HCT116 (cell line): ENCODE data around the gene EMP2. TPM values are rescaled to one million over a fixed set of nuclear protein-coding genes. Genes with fewer than 3 reads are reported as not detected.

ENCODE experiments used
- ATAC-seq: fragments of 200-7000 bp; cut with Tn5 transposase; 2 replicates; pipeline ENCODE4 v1.9.1; 2020; ENCODE audit warnings: mild to moderate bottlenecking, moderate library complexity
- BruUV-seq: library from RNA; stranded (reverse); fragments of 400-500 nt; replicated peaks from 2 replicates; lab custom pipeline; 2021; lab: Mats Ljungman, UMichigan
- CTCF ChIA-PET: fragments of 300-600 bp; sonication (Branson Sonifier 250); formaldehyde crosslinking; loops from one replicate; lab custom pipeline; 2021; ENCODE audit warnings: antibody characterized with exemption; lab: Charles Lee
- POLR2A ChIA-PET: fragments of 300-600, 350-600 bp; sonication (Branson Sonifier 250); formaldehyde crosslinking; loops from one replicate; lab custom pipeline; 2021; ENCODE audit warnings: antibody characterized with exemption; lab: Charles Lee
- RAD21 ChIA-PET, 2 experiments: fragments of 300-600 bp; sonication (Branson Sonifier 250); formaldehyde crosslinking; loops; one replicate each; lab custom pipeline; 2023; ENCODE audit warnings: low total read pairs in 2 of 2; ENCODE audit not compliant: uncharacterized antibody in 2 of 2, unreplicated experiment in 2 of 2, low non-redundant PET in 1 of 2; lab: Charles Lee
- DNase-seq: peaks from one replicate; pipeline ENCODE4 v3.0.0-alpha.2; 2010; ENCODE audit warnings: low read depth, low spot score
- H2AFZ ChIP-seq: fragments of 200-600 bp; shearing (Covaris generic), sonication (generic); 2 replicates; pipeline ENCODE4 v1.6.1; 2017; ENCODE audit warnings: low read depth, mixed run types, mixed read lengths, antibody characterized with exemption, low read length; ENCODE audit not compliant: poor library complexity, severe bottlenecking
- H3K27ac ChIP-seq: 2 replicates; pipeline ENCODE4 v1.5.1; 2012; ENCODE audit warnings: low read depth, low read length
- H3K27me3 ChIP-seq: fragments of 200-600 bp; sonication (generic); 2 replicates; pipeline ENCODE4 v1.6.1; 2016; ENCODE audit warnings: mixed run types, low read length, mixed read lengths; ENCODE audit not compliant: insufficient read depth
- H3K36me3 ChIP-seq, 2 experiments: fragments of 200-500 bp in 1 of 2; fragments of 200-600 bp in 1 of 2; sonication (Bioruptor generic) in 1 of 2; sonication (generic) in 1 of 2; 2 replicates each; pipeline versions ENCODE4 v1.5.1 to v1.6.1; 2014 to 2016; ENCODE audit warnings: low read length in 2 of 2, inconsistent platforms in 1 of 2, mixed read lengths in 1 of 2, mixed run types in 1 of 2; ENCODE audit not compliant: insufficient read depth in 2 of 2, control insufficient read depth in 1 of 2
- H3K4me1 ChIP-seq, 2 experiments: fragments of 200-600 bp in 1 of 2; sonication (generic) in 1 of 2; 2 replicates each; pipeline versions ENCODE4 v1.5.1 to v1.6.1; 2012 to 2017; ENCODE audit warnings: low read length in 2 of 2, inconsistent platforms in 1 of 2, mild to moderate bottlenecking in 1 of 2, mixed read lengths in 1 of 2, mixed run types in 1 of 2, moderate library complexity in 1 of 2; ENCODE audit not compliant: insufficient read depth in 2 of 2, control insufficient read depth in 1 of 2
- H3K4me2 ChIP-seq: fragments of 200-600 bp; sonication (generic); 2 replicates; pipeline ENCODE4 v1.6.1; 2017; ENCODE audit warnings: mixed run types, low read length, mixed read lengths
- H3K4me3 ChIP-seq, 2 experiments: fragments of 200-600 bp in 1 of 2; sonication (generic) in 1 of 2; replicated peaks in 1 of 2; 2 replicates each; pipeline ENCODE4 v1.5.1; 2011 to 2016; ENCODE audit warnings: low read length in 2 of 2, control low read depth in 1 of 2, low read depth in 1 of 2, mild to moderate bottlenecking in 1 of 2, mixed read lengths in 1 of 2, mixed run types in 1 of 2
- H3K79me2 ChIP-seq: fragments of 200-600 bp; sonication (generic); 2 replicates; pipeline ENCODE4 v1.6.1; 2017; ENCODE audit warnings: mild to moderate bottlenecking, mixed run types, low read length, moderate library complexity, mixed read lengths; ENCODE audit not compliant: insufficient read depth
- H3K9ac ChIP-seq: fragments of 200-600 bp; sonication (generic); 2 replicates; pipeline ENCODE4 v1.6.1; 2016; ENCODE audit warnings: low read length, mixed read lengths
- H3K9me2 ChIP-seq: fragments of 200-600 bp; sonication (generic), shearing (Covaris generic); 2 replicates; pipeline ENCODE4 v1.6.1; 2017; ENCODE audit warnings: mixed run types, mild to moderate bottlenecking, moderate library complexity; ENCODE audit not compliant: insufficient read depth
- H3K9me3 ChIP-seq, 2 experiments: fragments of 200-500 bp in 1 of 2; fragments of 200-600 bp in 1 of 2; sonication (Bioruptor generic) in 1 of 2; sonication (generic) in 1 of 2; 2 replicates each; pipeline ENCODE4 v1.6.1; 2014 to 2017; ENCODE audit warnings: low read length in 2 of 2, mixed read lengths in 2 of 2, inconsistent platforms in 1 of 2, low read depth in 1 of 2, mild to moderate bottlenecking in 1 of 2, mixed run types in 1 of 2, moderate library complexity in 1 of 2; ENCODE audit not compliant: control insufficient read depth in 1 of 2, insufficient read depth in 1 of 2
- H4K20me1 ChIP-seq: fragments of 200-600 bp; sonication (generic), shearing (Covaris generic); 2 replicates; pipeline ENCODE4 v1.6.1; 2017; ENCODE audit warnings: mixed run types, mild to moderate bottlenecking, moderate library complexity; ENCODE audit not compliant: insufficient read depth
- ATF3 ChIP-seq: IDR thresholded peaks from 2 replicates; pipeline ENCODE4 v1.6.1; 2012
- CEBPB ChIP-seq: IDR thresholded peaks from 2 replicates; pipeline ENCODE4 v1.6.1; 2012; ENCODE audit warnings: low read depth
- JUND ChIP-seq: IDR thresholded peaks from 2 replicates; pipeline ENCODE4 v1.6.1; 2012
- MAX ChIP-seq: IDR thresholded peaks from 2 replicates; pipeline ENCODE4 v1.6.1; 2012
- POLR2A ChIP-seq: IDR thresholded peaks from 2 replicates; pipeline ENCODE4 v1.7.0; 2011; ENCODE audit warnings: borderline replicate concordance; ENCODE audit not compliant: insufficient read depth, insufficient read length; ENCODE audit errors: extremely low read depth
- SP1 ChIP-seq: IDR thresholded peaks from 2 replicates; pipeline ENCODE4 v1.6.1; 2012; ENCODE audit warnings: low read depth
- TCF7L2 ChIP-seq: IDR thresholded peaks from 2 replicates; pipeline ENCODE4 v1.7.0; 2011; ENCODE audit warnings: borderline replicate concordance, inconsistent platforms; ENCODE audit not compliant: insufficient read depth, insufficient read length; ENCODE audit errors: extremely low read depth
- ZBTB33 ChIP-seq: IDR thresholded peaks from 2 replicates; pipeline ENCODE4 v1.6.1; 2011; ENCODE audit warnings: mild to moderate bottlenecking, low read length, moderate library complexity; ENCODE audit not compliant: insufficient replicate concordance; ENCODE audit errors: extremely low read depth
- intact Hi-C: fragments of 100-400 bp; cut with micrococcal nuclease; formaldehyde crosslinking; loops from 2 replicates; pipeline ENCODE4 v1.10.0; 2022
- total RNA-seq: library from RNA; stranded (reverse); gene quantifications from one replicate; pipeline ENCODE4 v1.2.1, GENCODE V29; 2021; ENCODE audit not compliant: unreplicated experiment

EMP2 gene
- total RNA-seq, 1 experiment from 2014 or later, result 32.6 TPM

- H3K27me3 ChIP-seq, result no peaks in the 10 kb centered on the region
- H3K9ac ChIP-seq, result no peak overlapping the region
- H2AFZ ChIP-seq, result no peak overlapping the region
- no peak overlapping the region for H3K27ac ChIP-seq
- H4K20me1 ChIP-seq, result no peaks in the 10 kb centered on the region
- H3K4me2 ChIP-seq, result no peak overlapping the region
- POLR2A ChIA-PET, result no interaction called here
- no peaks in the 10 kb centered on the region for H3K79me2 ChIP-seq
- TF ChIP-seq ATF3 (no peak), SP1 (no peak), POLR2A (no peak), ZBTB33 (no peak), MAX (no peak), CEBPB (no peak), JUND (no peak), TCF7L2 (no peak)
- TF ChIP-seq, all 23 proteins: peak for 0
- RAD21 ChIA-PET, result no interaction called here
- no peaks in the 10 kb centered on the region for H3K9me3 ChIP-seq
- CTCF ChIA-PET, result interaction anchor here (0.9 to 1.3 kb wide), 2 partner anchors 218 to 219 kb away, joined by 3 to 4 read pairs; no protein-coding TSS in a partner anchor
- H3K4me1 ChIP-seq, result no peaks in the 10 kb centered on the region
- BruUV-seq, result no TSS peak
- no peaks in the 10 kb centered on the region for H3K9me2 ChIP-seq
- intact Hi-C loops, result no loop called here
- 0 out of 4 replicates have a peak, but pooled peaks cover 0 to under 1% of the 10 kb centered on the region in 2 experiments for H3K36me3 ChIP-seq
- DNase-seq (no peak), ATAC-seq (no peak)
- H3K4me3 ChIP-seq, result no peak overlapping the region
Measured at GRCh38 chr16:10518479-10519041, 61.8 kb downstream of the EMP2 start.
